CD4-positive, alpha-beta T cell (primary cell): ENCODE data around the gene SSTR1. TPM values are rescaled to one million over a fixed set of nuclear protein-coding genes. Genes with fewer than 3 reads are reported as not detected.

Experiments used
- ATAC-seq: fragments of 200-7000 bp; cut with Tn5 transposase; one replicate; pipeline ENCODE4 v1.10.0; 2022; ENCODE audit warnings: mild to moderate bottlenecking; ENCODE audit not compliant: poor library complexity
- CTCF ChIA-PET: fragments of 350-600 bp; sonication (Branson Sonifier 250); formaldehyde crosslinking; loops from one replicate; lab custom pipeline; 2021; ENCODE audit warnings: antibody characterized with exemption, inconsistent platforms; lab: Charles Lee
- POLR2A ChIA-PET: fragments of 350-600 bp; sonication (Branson Sonifier 250); formaldehyde crosslinking; loops from one replicate; lab custom pipeline; 2021; ENCODE audit warnings: antibody characterized with exemption, inconsistent platforms; lab: Charles Lee
- DNase-seq, 14 experiments: peaks; one replicate each; pipeline ENCODE4 v3.0.0-alpha.2; 2013 to 2020; ENCODE audit warnings: mixed read lengths in 2 of 14
- H3K27ac ChIP-seq, 2 donors: one replicate each; pipeline versions ENCODE4 v1.5.1 to v1.7.0; 2013; ENCODE audit warnings: low read length in 2 of 2, low read depth in 1 of 2, mild to moderate bottlenecking in 1 of 2
- H3K27me3 ChIP-seq, 2 experiments: 1 replicate in 1 of 2; 2 replicates in 1 of 2; pipeline versions ENCODE4 v1.6.1 to v1.7.0; 2013; ENCODE audit warnings: low read length in 2 of 2, control low read depth in 1 of 2, mild to moderate bottlenecking in 1 of 2, moderate library complexity in 1 of 2; ENCODE audit not compliant: insufficient read depth in 2 of 2, control insufficient read depth in 1 of 2
- H3K36me3 ChIP-seq: one replicate; pipeline ENCODE4 v1.6.1; 2013; ENCODE audit warnings: low read length, control low read depth; ENCODE audit not compliant: insufficient read depth
- H3K4me1 ChIP-seq: one replicate; pipeline ENCODE4 v1.6.1; 2013; ENCODE audit warnings: low read length, control low read depth; ENCODE audit not compliant: insufficient read depth
- H3K4me3 ChIP-seq: one replicate; pipeline ENCODE4 v1.5.1; 2013; ENCODE audit warnings: mild to moderate bottlenecking, low read length, moderate library complexity
- H3K9me3 ChIP-seq, 2 experiments: 1 replicate in 1 of 2; 2 replicates in 1 of 2; pipeline versions ENCODE4 v1.6.1 to v1.7.0; 2013; ENCODE audit warnings: low read length in 2 of 2, mild to moderate bottlenecking in 2 of 2, control low read depth in 1 of 2, moderate library complexity in 1 of 2; ENCODE audit not compliant: control insufficient read depth in 1 of 2, insufficient read depth in 1 of 2
- H3K27ac Mint-ChIP-seq: one replicate; pipeline ENCODE4 v1.8.0; 2020; ENCODE audit warnings: mixed read lengths
- H3K27me3 Mint-ChIP-seq: one replicate; pipeline ENCODE4 v1.8.0; 2021; ENCODE audit warnings: mixed read lengths
- H3K36me3 Mint-ChIP-seq: one replicate; pipeline ENCODE4 v1.8.0; 2021; ENCODE audit warnings: low read depth, mixed read lengths
- H3K4me1 Mint-ChIP-seq: one replicate; pipeline ENCODE4 v1.8.0; 2021; ENCODE audit warnings: low read depth, mixed read lengths
- H3K4me3 Mint-ChIP-seq: one replicate; pipeline ENCODE4 v1.8.0; 2020; ENCODE audit warnings: mild to moderate bottlenecking, mixed read lengths
- H3K9me3 Mint-ChIP-seq: one replicate; pipeline ENCODE4 v1.8.0; 2020; ENCODE audit warnings: mixed read lengths
- CTCF ChIP-seq: fragments of 200-600 bp; IDR thresholded peaks from one replicate; pipeline ENCODE4 v1.8.0; 2022; ENCODE audit warnings: antibody characterized with exemption, mild to moderate bottlenecking
- intact Hi-C, 2 experiments: fragments of 100-400 bp; cut with DNase I in 1 of 2; cut with micrococcal nuclease in 1 of 2; formaldehyde crosslinking; loops; one replicate each; pipeline versions ENCODE4 v1.15.1 to v1.9.0; 2023 to 2025; cut with DNase I, micrococcal nuclease
- total RNA-seq, 174 experiments: library from RNA in 2 of 174; stranded (reverse) in 2 of 174; gene quantifications; one replicate each; pipeline ENCODE4 v1.2.3 and lab custom pipeline; 2021 to 2026

The SSTR1 gene
- total RNA-seq, 2 experiments from 2014 or later, result not detected

GRCh38 chr14:38243696-38244240, 36.1 kb downstream of the SSTR1 start:
- no peak for ATAC-seq
- no peaks in the 10 kb centered on the region for H3K9me3 Mint-ChIP-seq
- Histone ChIP-seq H3K4me1 (no peaks in the 10 kb centered on the region), H3K36me3 (no peaks in the 10 kb centered on the region), H3K4me3 (no peak overlapping the region), H3K9me3 (no peaks in the 10 kb centered on the region), H3K27me3 (no peaks in the 10 kb centered on the region), H3K27ac (no peak overlapping the region)
- CTCF ChIA-PET, result no interaction called here
- POLR2A ChIA-PET, result no interaction called here
- intact Hi-C loops, result no loop called here
- no peak overlapping the region for H3K4me3 Mint-ChIP-seq
- peaks cover 4% of the 10 kb centered on the region for H3K27me3 Mint-ChIP-seq
- H3K4me1 Mint-ChIP-seq, result no peaks in the 10 kb centered on the region
- H3K27ac Mint-ChIP-seq, result no peak overlapping the region
- H3K36me3 Mint-ChIP-seq, result no peaks in the 10 kb centered on the region
- no peak for TF ChIP-seq CTCF
- DNase-seq, result no peak

DNA sequence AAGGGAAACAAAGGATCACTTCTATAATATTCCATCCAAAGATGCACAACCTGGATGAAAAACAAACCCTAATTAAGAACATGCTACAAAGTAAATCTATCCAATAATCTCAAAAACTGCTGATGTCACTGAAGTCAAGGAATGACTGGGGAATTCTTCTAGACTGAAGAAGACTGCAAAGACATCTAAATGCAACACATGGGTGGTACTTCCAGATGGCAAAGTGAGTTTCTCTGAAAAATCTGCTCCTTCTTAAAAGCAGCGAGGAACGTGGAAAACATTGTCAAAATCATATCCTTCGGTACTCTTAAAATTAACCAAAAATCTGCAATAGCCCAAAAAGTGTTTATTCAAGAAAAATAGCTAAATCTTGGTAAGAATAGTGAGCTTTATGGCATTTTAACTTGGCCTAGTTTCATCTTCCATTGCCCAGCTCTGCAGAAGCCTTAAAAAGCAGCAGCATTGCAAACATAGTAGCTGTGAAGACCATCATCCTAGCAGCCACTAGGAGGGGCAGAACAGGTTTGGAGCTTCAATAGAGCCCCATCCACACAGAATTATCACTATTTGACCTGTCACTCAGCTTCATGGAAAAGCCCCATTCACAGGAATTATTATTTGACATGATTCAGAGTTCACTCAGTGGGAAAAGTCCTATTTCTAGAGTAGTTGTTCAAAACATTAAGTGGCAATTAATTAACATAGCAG, 40.8 kb downstream of the SSTR1 start:
- no peaks in the 10 kb centered on the region for H3K36me3 ChIP-seq
- CTCF ChIA-PET, result no interaction called here
- H3K27me3 ChIP-seq, result peaks cover 0 to 1% of the 10 kb centered on the region in 2 experiments
- no peak overlapping the region for H3K4me3 ChIP-seq
- intact Hi-C loops, result no loop called here
- DNase-seq (no peak), ATAC-seq (no peak)
- H3K4me1 ChIP-seq, result no peaks in the 10 kb centered on the region
- H3K27ac ChIP-seq, result no peak overlapping the region
- POLR2A ChIA-PET, result no interaction called here
- no peak for TF ChIP-seq CTCF
- H3K4me3 Mint-ChIP-seq, result no peak overlapping the region
- no peaks in the 10 kb centered on the region for H3K9me3 ChIP-seq
- H3K36me3 Mint-ChIP-seq, result no peaks in the 10 kb centered on the region
- no peaks in the 10 kb centered on the region for H3K9me3 Mint-ChIP-seq
- H3K4me1 Mint-ChIP-seq, result no peaks in the 10 kb centered on the region
- H3K27me3 Mint-ChIP-seq, result peaks cover 23% of the 10 kb centered on the region
- no peak overlapping the region for H3K27ac Mint-ChIP-seq

DNA sequence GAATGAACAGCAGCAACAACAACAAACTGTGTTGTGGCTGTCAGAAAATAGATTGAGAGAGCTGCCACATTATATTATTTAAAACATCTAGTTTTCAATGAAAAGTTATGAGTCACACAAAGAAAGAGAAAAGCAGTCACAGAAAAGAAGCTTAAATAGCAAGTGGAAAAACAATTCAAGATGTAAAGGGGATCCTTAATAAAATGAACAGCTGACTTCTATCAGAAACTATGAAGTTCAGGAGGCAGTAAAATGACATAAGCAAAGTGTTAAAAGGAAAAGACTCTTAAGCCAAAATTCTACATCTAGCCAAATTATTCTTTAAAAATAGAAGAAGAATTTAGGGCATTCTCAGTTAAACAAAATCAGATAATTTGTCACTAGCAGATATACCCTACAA, 42.6 kb downstream of the SSTR1 start:
- peaks cover 36% of the 10 kb centered on the region for H3K27me3 Mint-ChIP-seq
- intact Hi-C loops, result no loop called here

More for the DNA sequence above, 42.6 kb downstream of the SSTR1 start:
- Mint-ChIP-seq H3K9me3 (no peaks in the 10 kb centered on the region), H3K4me3 (no peak overlapping the region), H3K4me1 (no peaks in the 10 kb centered on the region), H3K36me3 (no peaks in the 10 kb centered on the region), H3K27ac (no peak overlapping the region)
- no peak overlapping the region for H3K27ac ChIP-seq
- ChIA-PET POLR2A (no interaction called here), CTCF (no interaction called here)
- H3K4me3 ChIP-seq, result no peak overlapping the region
- peaks cover 0 to 6% of the 10 kb centered on the region in 2 experiments for H3K9me3 ChIP-seq
- no peaks in the 10 kb centered on the region for H3K36me3 ChIP-seq
- DNase-seq (no peak), ATAC-seq (no peak)
- H3K27me3 ChIP-seq, result peaks cover 13 to 15% of the 10 kb centered on the region in 2 experiments
- TF ChIP-seq CTCF, result no peak
- H3K4me1 ChIP-seq, result peaks cover 9% of the 10 kb centered on the region
